ENCODE measurements around the gene GCC1. TPM values are rescaled to one million over a fixed set of nuclear protein-coding genes. Genes with fewer than 3 reads are reported as not detected.
A peak's percentile ranks its signal among the peaks of the same experiment; 100 is the strongest.
"Not testable (repeated sequence)": the region's sequence is repeated elsewhere in the genome, so short reads cannot be mapped to it uniquely, and the experiment has no call there.

The GCC1 gene
- total RNA-seq, 2 donors from 2014 or later, result 13.5 to 17.7 TPM

DNA sequence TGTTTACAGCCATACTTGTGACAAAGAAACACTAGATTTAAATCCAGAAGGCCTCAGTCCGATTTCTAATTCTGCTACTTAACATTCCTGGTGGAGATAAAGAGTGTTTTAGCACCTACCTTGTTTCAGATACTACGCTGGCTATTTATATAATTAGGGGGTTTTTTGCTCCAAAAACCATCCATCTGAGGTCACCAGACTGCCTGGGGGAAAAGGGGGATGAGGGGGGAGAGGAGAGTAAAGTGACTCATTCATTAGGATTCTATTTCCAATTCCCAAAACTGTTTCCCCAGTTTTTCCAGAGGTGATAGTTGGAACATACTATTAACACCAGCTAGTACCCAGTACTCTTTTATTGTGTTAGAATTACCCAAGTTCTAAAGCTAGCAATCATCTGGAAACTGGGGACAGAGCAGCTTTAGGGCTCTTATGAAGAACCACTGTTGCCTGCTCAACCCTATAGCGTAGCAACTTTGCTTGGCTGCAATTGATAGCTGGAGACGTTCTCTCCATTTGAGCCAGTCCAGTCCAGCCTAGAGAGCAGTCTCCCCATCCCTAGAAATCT lies 6.6 kb downstream of the GCC1 start:
- Histone ChIP-seq H3K27me3 (replicated peaks; ENCODE audit: insufficient read depth) (no peaks in the 10 kb centered on the region), H3K4me3 (no peak overlapping the region), H3K4me1 (ENCODE audit: control insufficient read depth in 1 of 2, low read depth in 2 of 2) (peaks cover 16 to 50% of the 10 kb centered on the region in 2 donors), H3K27ac (peak overlapping the region; percentile 19 to 54), H3K36me3 (peaks cover 26% of the 10 kb centered on the region), H3K9me3 (no peaks in the 10 kb centered on the region)
- ATAC-seq (ENCODE audit: insufficient number of reproducible peaks, low FRiP score, low read depth) (no peak), DNase-seq (ENCODE audit: low spot score) (no peak)
- TF ChIP-seq, protein P1, sequence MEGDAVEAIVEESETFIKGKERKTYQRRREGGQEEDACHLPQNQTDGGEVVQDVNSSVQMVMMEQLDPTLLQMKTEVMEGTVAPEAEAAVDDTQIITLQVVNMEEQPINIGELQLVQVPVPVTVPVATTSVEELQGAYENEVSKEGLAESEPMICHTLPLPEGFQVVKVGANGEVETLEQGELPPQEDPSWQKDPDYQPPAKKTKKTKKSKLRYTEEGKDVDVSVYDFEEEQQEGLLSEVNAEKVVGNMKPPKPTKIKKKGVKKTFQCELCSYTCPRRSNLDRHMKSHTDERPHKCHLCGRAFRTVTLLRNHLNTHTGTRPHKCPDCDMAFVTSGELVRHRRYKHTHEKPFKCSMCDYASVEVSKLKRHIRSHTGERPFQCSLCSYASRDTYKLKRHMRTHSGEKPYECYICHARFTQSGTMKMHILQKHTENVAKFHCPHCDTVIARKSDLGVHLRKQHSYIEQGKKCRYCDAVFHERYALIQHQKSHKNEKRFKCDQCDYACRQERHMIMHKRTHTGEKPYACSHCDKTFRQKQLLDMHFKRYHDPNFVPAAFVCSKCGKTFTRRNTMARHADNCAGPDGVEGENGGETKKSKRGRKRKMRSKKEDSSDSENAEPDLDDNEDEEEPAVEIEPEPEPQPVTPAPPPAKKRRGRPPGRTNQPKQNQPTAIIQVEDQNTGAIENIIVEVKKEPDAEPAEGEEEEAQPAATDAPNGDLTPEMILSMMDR (IDR thresholded peaks at IDR 0.05), result no peak

DNA sequence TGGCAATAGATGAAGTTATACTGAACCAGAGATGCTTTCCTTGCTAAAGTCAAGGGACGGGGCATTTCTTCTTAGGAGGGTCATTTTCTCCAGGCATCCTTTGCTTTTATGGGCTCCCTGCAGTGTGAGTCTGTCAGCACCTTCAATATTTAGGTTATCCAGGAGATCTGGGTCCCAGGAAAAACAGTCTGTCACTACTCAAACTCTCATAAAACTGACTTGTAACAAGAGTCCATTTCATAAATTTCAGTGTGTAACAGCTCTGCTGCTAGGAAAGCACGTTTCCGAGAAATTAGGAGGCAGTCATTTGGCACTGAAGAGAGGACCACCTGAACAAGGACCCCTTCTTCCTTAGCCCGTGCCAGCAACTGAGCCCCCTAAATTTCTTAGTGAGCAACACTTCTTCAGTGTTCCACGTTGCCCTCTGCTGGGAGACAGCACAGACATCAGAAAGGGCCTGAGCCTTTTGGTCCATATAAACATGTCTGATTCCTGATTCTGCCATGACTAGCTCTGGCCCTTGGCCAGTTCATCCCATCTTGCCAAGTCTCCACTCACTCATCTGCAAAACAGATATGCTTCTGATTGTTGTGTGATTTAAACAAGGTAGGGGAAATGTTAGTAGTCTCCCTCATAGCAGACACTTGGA lies 7.2 kb downstream of the GCC1 start:
- TF ChIP-seq, protein P1 (IDR thresholded peaks at IDR 0.05), result no peak
- H3K36me3 ChIP-seq, result peaks cover 25% of the 10 kb centered on the region
- ATAC-seq (ENCODE audit: insufficient number of reproducible peaks, low FRiP score, low read depth), result no peak
- H3K4me3 ChIP-seq, result no peak overlapping the region
- no peaks in the 10 kb centered on the region for H3K27me3 ChIP-seq (replicated peaks; ENCODE audit: insufficient read depth)
- H3K4me1 ChIP-seq (ENCODE audit: control insufficient read depth in 1 of 2, low read depth in 2 of 2), result peaks cover 11 to 44% of the 10 kb centered on the region in 2 donors
- DNase-seq (ENCODE audit: low spot score), result no peak
- H3K27ac ChIP-seq, result peak overlapping the region; percentile 19 to 54
- H3K9me3 ChIP-seq, result no peaks in the 10 kb centered on the region

DNA sequence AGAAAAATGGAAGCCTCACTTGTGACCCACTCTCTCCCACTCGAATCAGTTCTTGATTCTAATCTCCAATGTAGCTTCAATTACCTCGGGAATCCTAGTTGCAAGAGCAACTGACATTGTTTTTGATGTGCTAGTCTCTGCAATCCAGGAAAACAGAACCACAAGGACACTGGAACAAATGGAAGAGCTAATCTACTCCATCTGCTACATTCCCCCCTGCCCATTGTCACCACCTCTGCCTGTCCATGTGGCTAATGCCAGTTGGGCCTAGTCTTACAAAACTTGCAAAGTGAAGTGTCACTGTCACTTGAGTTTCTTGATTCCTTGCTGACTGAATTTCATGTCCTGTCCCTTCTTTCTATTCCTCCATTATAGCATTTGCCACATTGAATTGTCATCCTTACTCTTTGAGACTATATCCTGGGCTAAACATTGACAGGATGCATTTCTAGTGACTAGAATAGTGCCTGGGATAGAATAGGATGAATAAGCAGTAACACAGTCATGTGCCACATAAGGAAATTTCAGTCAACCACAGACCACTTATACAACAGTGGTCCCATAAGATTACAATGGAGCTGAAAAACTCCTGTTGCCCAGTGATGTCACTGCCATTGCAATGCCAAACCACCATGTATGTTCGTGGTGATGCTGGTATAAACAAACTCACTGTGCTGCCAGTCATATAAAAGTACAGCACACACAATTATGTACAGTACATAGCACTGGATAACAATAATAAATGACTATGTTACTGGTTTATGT lies 13.5 kb downstream of the GCC1 start:
- DNase-seq (ENCODE audit: low spot score), result no peak
- Histone ChIP-seq H3K27ac (no peak overlapping the region), H3K4me3 (no peak overlapping the region), H3K36me3 (no peaks in the 10 kb centered on the region), H3K4me1 (ENCODE audit: control insufficient read depth in 1 of 2, low read depth in 2 of 2) (no peaks in the 10 kb centered on the region), H3K27me3 (replicated peaks; ENCODE audit: insufficient read depth) (no peaks in the 10 kb centered on the region), H3K9me3 (no peaks in the 10 kb centered on the region)
- TF ChIP-seq, protein P1 (IDR thresholded peaks at IDR 0.05), result no peak
- no peak for ATAC-seq (ENCODE audit: insufficient number of reproducible peaks, low FRiP score, low read depth)

DNA sequence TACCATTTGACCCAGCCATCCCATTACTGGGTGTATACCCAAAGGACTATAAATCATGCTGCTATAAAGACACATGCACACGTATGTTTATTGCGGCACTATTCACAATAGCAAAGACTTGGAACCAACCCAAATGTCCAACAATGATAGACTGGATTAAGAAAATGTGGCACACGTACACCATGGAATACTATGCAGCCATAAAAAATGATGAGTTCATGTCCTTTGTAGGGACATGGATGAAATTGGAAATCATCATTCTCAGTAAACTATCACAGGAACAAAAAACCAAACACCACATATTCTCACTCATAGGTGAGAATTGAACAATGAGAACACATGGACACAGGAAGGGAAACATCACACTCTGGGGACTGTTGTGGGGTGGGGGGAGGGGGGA lies 17.4 kb downstream of the GCC1 start:
- H3K36me3 ChIP-seq; H3K9me3 ChIP-seq; DNase-seq (ENCODE audit: low spot score); H3K4me1 ChIP-seq (ENCODE audit: control insufficient read depth in 1 of 2, low read depth in 2 of 2); H3K4me3 ChIP-seq; ATAC-seq (ENCODE audit: insufficient number of reproducible peaks, low FRiP score, low read depth); H3K27me3 ChIP-seq (replicated peaks; ENCODE audit: insufficient read depth); H3K27ac ChIP-seq: not testable (repeated sequence)

DNA sequence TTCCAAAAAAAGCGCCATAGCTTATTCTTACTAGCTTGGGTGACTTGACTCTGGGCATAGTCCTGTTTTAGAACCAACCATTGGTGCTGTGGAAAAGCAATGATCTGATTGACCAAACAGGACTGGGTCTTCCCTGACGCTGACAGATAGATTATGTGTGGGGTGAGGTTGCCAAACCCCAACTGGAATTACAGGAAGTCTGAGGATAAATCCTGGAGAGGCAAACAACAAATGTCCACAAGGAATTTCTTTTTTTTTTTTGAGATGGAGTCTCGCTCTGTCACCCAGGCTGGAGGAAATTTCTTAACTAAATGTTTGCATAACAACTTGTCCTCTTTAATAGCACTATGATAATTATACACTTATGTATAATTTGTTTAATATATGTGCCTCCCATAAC lies 19.2 kb downstream of the GCC1 start:
- Histone ChIP-seq H3K4me3 (no peak overlapping the region), H3K27me3 (replicated peaks; ENCODE audit: insufficient read depth) (no peaks in the 10 kb centered on the region), H3K4me1 (ENCODE audit: control insufficient read depth in 1 of 2, low read depth in 2 of 2) (no peaks in the 10 kb centered on the region), H3K27ac (no peak overlapping the region), H3K36me3 (no peaks in the 10 kb centered on the region), H3K9me3 (no peaks in the 10 kb centered on the region)
- DNase-seq (ENCODE audit: low spot score), result no peak
- no peak for ATAC-seq (ENCODE audit: insufficient number of reproducible peaks, low FRiP score, low read depth)
- TF ChIP-seq, protein P1 (IDR thresholded peaks at IDR 0.05), result no peak

Data from thoracic aorta (tissue), 2 donors.